ENCODE data around the gene AGAP1. TPM values are rescaled to one million over a fixed set of nuclear protein-coding genes. Genes with fewer than 3 reads are reported as not detected.

Gene AGAP1
- total RNA-seq, 1 donor from 2014 or later = 36.2 TPM

DNA sequence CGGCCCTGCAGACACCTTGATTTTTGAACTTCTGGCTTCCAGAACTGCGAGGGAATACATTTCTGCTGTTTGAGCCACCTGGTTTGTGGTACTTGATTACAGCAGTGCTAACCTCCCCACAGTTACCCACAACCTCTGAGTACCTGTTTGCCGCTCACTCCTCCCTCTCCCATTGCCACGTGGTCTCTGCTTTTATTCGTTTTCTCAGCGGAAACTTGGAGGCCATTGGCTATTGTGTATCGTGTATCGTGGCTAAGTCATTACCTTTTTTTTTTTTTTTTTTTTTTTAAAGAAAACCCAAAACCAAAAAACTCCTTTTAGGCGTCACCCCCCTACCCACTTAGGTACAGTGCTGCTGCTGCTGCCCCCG is 90.8 kb downstream of the AGAP1 start:
- Histone ChIP-seq H3K9me3 (no peaks in the 10 kb centered on the region), H3K36me3 (no peaks in the 10 kb centered on the region), H3K4me1 (peaks cover 4% of the 10 kb centered on the region), H3K27ac (no peak overlapping the region), H3K27me3 (ENCODE audit: low read depth) (no peaks in the 10 kb centered on the region), H3K4me3 (no peak overlapping the region)
- intact Hi-C loops (cut with DNase I) = no loop called here
- DNase-seq = no peak
- TF ChIP-seq, protein P1, sequence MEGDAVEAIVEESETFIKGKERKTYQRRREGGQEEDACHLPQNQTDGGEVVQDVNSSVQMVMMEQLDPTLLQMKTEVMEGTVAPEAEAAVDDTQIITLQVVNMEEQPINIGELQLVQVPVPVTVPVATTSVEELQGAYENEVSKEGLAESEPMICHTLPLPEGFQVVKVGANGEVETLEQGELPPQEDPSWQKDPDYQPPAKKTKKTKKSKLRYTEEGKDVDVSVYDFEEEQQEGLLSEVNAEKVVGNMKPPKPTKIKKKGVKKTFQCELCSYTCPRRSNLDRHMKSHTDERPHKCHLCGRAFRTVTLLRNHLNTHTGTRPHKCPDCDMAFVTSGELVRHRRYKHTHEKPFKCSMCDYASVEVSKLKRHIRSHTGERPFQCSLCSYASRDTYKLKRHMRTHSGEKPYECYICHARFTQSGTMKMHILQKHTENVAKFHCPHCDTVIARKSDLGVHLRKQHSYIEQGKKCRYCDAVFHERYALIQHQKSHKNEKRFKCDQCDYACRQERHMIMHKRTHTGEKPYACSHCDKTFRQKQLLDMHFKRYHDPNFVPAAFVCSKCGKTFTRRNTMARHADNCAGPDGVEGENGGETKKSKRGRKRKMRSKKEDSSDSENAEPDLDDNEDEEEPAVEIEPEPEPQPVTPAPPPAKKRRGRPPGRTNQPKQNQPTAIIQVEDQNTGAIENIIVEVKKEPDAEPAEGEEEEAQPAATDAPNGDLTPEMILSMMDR (IDR thresholded peaks at IDR 0.05) = no peak
- ATAC-seq = no peak

DNA sequence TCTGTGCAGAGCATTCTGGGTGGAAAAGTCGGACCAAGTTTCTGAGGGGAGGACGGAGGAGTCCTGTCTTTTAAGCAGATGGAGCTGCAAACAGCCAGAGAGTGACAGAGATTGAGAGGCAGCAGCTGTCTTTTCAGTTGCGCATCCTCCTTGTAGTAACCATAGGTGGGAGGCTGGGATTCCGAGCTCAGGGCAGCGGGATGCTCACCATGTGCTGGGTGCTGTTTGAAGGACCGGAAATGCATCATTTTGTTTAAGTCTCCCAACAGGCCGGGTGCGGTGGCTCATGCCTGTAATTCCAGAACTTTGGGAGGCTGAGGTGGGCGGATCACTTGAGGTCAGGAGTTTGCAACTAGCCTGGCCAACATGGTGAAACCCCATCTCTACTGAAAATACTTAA is 93.4 kb downstream of the AGAP1 start:
- Histone ChIP-seq H3K27me3 (ENCODE audit: low read depth) (no peaks in the 10 kb centered on the region), H3K4me3 (no peak overlapping the region), H3K27ac (no peak overlapping the region), H3K9me3 (no peaks in the 10 kb centered on the region), H3K4me1 (peaks cover 4% of the 10 kb centered on the region), H3K36me3 (no peaks in the 10 kb centered on the region)
- DNase-seq (no peak), ATAC-seq (no peak)
- intact Hi-C loops (cut with DNase I) = no loop called here
- TF ChIP-seq, protein P1 (IDR thresholded peaks at IDR 0.05) = no peak

- Histone ChIP-seq H3K9me3 (no peaks in the 10 kb centered on the region), H3K4me1 (no peaks in the 10 kb centered on the region), H3K27me3 (ENCODE audit: low read depth) (no peaks in the 10 kb centered on the region), H3K36me3 (no peaks in the 10 kb centered on the region), H3K4me3 (no peak overlapping the region), H3K27ac (no peak overlapping the region)
- intact Hi-C loops (cut with DNase I) = no loop called here
- DNase-seq = no peak
- ATAC-seq = no peak
- TF ChIP-seq, protein P1 (IDR thresholded peaks at IDR 0.05) = no peak
Measured at GRCh38 chr2:235588750-235589149, 94.9 kb downstream of the AGAP1 start.

DNA sequence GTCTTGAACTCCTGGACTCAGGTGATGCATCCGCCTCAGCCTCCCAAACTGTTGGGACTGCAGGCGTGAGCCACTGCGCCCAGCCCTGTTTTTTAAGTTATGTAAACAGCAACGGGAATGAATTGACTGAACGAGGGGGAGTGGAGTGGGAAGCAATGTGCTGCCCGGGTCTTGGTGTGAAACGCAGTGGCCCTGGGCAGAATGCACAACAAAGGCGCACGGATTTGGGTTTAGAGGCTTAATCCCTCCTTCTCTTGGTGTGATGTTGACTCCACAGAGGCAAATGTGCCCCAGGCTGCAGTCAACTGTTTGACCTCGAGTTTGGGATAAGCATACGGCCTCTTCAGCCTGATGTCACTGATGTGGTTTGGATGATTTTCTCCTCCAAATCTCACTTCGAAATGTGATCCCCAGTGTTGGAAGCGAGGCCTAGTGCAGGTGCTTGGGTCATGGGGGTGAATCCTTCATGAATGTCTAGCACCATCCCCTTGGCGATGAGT is 97.4 kb downstream of the AGAP1 start:
- H3K4me1 ChIP-seq = peaks cover 11% of the 10 kb centered on the region
- intact Hi-C loops (cut with DNase I) = loop anchor here (5.0 to 10.0 kb wide), 2 partner anchors 154 to 454 kb away; no protein-coding TSS in a partner anchor
- DNase-seq = no peak
- ATAC-seq = no peak
- TF ChIP-seq, protein P1 (IDR thresholded peaks at IDR 0.05) = no peak
- H3K4me3 ChIP-seq = no peak overlapping the region
- no peaks in the 10 kb centered on the region for H3K9me3 ChIP-seq
- no peaks in the 10 kb centered on the region for H3K36me3 ChIP-seq
- no peak overlapping the region for H3K27ac ChIP-seq
- H3K27me3 ChIP-seq (ENCODE audit: low read depth) = no peaks in the 10 kb centered on the region

DNA sequence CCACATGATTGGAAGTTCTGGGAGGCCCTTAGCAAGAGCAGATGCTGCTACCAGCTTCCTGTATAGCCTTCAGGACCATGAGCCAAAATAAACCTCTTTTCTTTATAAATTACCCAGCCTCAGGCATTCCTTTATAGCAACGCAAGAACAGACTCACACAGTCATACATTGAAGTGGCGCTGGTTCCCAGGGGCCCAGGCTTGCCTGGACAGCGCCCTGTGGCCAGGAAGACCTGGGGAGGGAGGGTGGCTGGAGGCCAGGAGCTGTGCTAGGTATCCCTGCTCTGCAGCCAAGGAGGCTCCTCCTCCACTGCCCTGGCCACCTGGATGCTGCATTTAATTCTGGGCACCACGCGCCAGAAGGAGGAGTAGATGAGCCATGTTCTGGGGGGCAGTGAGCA is 98.1 kb downstream of the AGAP1 start:
- no peak for ATAC-seq
- Histone ChIP-seq H3K9me3 (no peaks in the 10 kb centered on the region), H3K27me3 (ENCODE audit: low read depth) (no peaks in the 10 kb centered on the region), H3K4me1 (peaks cover 11% of the 10 kb centered on the region), H3K36me3 (no peaks in the 10 kb centered on the region), H3K4me3 (no peak overlapping the region), H3K27ac (no peak overlapping the region)
- no peak for DNase-seq
- intact Hi-C loops (cut with DNase I) = loop anchor here (5.0 to 10.0 kb wide), 2 partner anchors 153 to 455 kb away; no protein-coding TSS in a partner anchor
- TF ChIP-seq, protein P1 (IDR thresholded peaks at IDR 0.05) = no peak

Data from lower lobe of right lung (tissue), 2 donors.